Measurements from ENCODE around the gene HMGB2. TPM values are rescaled to one million over a fixed set of nuclear protein-coding genes. Genes with fewer than 3 reads are reported as not detected.

Gene HMGB2
- total and polyA plus RNA-seq, 2 of the 8 experiments (the other 6 are each of a cell fraction or from before 2014, with no cell fraction given), result 54.7 to 218 TPM

DNA sequence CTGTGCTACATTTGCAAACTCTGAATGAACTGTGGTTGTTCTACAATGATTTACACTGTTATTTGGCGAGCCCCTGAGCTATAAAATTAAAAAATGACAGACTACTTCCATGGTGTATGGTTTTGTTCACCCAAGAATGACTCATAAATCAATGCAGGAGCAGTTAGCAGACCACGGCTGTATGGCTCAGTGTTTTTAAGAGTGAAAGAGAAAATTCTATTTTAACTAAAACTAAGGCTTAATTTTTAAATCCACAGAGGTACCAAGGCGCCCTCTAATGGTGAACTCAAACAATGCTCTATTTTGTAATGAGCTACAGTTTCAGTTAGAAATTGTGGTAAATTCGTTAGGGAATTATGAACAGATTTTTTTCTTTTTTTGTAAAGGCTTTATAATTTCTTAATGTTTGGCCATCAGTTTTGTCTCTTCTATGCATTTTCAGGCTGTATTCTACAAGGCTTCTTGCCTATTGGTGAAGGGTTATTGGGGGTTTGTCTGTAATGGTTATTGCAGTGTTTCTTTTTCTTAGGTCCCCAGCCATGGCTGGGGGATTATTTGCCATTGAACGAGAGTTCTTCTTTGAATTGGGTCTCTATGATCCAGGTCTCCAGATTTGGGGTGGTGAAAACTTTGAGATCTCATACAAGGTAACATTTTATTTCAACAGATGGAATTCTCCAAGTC is 32.5 kb downstream of the HMGB2 start:
- 63% methylated on average over 5 of the region's 5 CpGs; no CpG with 5 or more reads in 1 of the 2 experiments for WGBS, 2 experiments (ENCODE audit: extremely low coverage in 1 of 2, insufficient coverage in 1 of 2, insufficient read length in 1 of 2, insufficient replicate concordance in 2 of 2, low coverage in 1 of 2, low lambda C conversion rate in 2 of 2, missing lambda C conversion rate in 1 of 2)
- no peak for TF ChIP-seq KDM1A (IDR thresholded peaks at IDR 0.05; ENCODE audit: borderline replicate concordance, low read length)
- TF ChIP-seq POU5F1 (IDR thresholded peaks at IDR 0.05; ENCODE audit: low read depth, low read length), result no peak
- TF ChIP-seq MAFK (IDR thresholded peaks at IDR 0.05; ENCODE audit: low read depth, low read length), result no peak
- TF ChIP-seq BACH1 (IDR thresholded peaks at IDR 0.05; ENCODE audit: low read length), result no peak
- no peak for TF ChIP-seq RBBP5 (IDR thresholded peaks at IDR 0.05; ENCODE audit: borderline replicate concordance, low read depth, low read length)
- TF ChIP-seq, protein P1, sequence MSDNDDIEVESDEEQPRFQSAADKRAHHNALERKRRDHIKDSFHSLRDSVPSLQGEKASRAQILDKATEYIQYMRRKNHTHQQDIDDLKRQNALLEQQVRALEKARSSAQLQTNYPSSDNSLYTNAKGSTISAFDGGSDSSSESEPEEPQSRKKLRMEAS (IDR thresholded peaks at IDR 0.05), result no peak
- TF ChIP-seq EGR1 (IDR thresholded peaks at IDR 0.05; ENCODE audit: borderline replicate concordance, low read depth, low read length), result no peak

More for the DNA sequence above, 32.5 kb downstream of the HMGB2 start:
- no peak overlapping the region for H4K5ac ChIP-seq (ENCODE audit: insufficient read length, low read depth, low read length)
- H3K79me1 ChIP-seq (ENCODE audit: low read depth, low read length), result no peaks in the 10 kb centered on the region
- H2AFZ ChIP-seq (ENCODE audit: low read length), result no peak overlapping the region
- H3K14ac ChIP-seq (ENCODE audit: insufficient read length), result no peak overlapping the region
- no peak overlapping the region for H2BK5ac ChIP-seq (ENCODE audit: low read depth, low read length)
- no peak overlapping the region for H3K56ac ChIP-seq (replicated peaks; ENCODE audit: insufficient read length, low read depth, low read length)
- no peak for DNase-seq (ENCODE audit: low read depth in 1 of 2, low spot score in 2 of 2)
- ChIA-PET POLR2A (ENCODE audit: partially characterized antibody) (interaction anchor here (0.8 to 1.5 kb wide), 4 partner anchors 11 to 290 kb away, joined by 3 to 4 read pairs (median 3); partner anchors contain the start of gene HMGB2), CTCF (ENCODE audit: partially characterized antibody) (interaction anchor here (0.5 to 4.8 kb wide), 101 partner anchors 8 to 1854 kb away, joined by 3 to 62 read pairs (median 4); partner anchors contain the start of genes HMGB2 and SAP30)
- H3K4me1 ChIP-seq (replicated peaks in 1 of 4; ENCODE audit: control insufficient read depth in 3 of 4, insufficient read depth in 4 of 4, low read length in 3 of 4), result no peaks in the 10 kb centered on the region; a peak in 1 of 7 replicates
- H3K23me2 ChIP-seq (ENCODE audit: low read depth, low read length), result no peaks in the 10 kb centered on the region
- no peaks in the 10 kb centered on the region for H3K9me3 ChIP-seq (ENCODE audit: insufficient read depth in 2 of 2, low read depth in 1 of 2, low read length in 1 of 2)
- no peak overlapping the region for H4K8ac ChIP-seq (ENCODE audit: extremely low read depth, insufficient read depth, low read length)
- peaks cover 0 to 25% (median 10%) of the 10 kb centered on the region in 4 experiments; a peak in 6 of 8 replicates for H3K36me3 ChIP-seq (ENCODE audit: control insufficient read depth in 2 of 4, insufficient read depth in 4 of 4, low read length in 3 of 4)
- H4K91ac ChIP-seq (replicated peaks; ENCODE audit: insufficient read length, low read length), result no peak overlapping the region
- H2BK120ac ChIP-seq (replicated peaks; ENCODE audit: low read depth, low read length), result no peak overlapping the region
- no peak overlapping the region for H3K23ac ChIP-seq (ENCODE audit: insufficient read length)
- no peaks in the 10 kb centered on the region for H3K27me3 ChIP-seq (replicated peaks in 1 of 4; ENCODE audit: control insufficient read depth in 3 of 4, extremely low read depth in 1 of 4, insufficient read depth in 3 of 4, low read length in 3 of 4)
- H3K79me2 ChIP-seq (ENCODE audit: control insufficient read depth in 1 of 2, insufficient read depth in 2 of 2, low read length in 2 of 2), result peaks cover 0 to 7% of the 10 kb centered on the region in 2 experiments; a peak in 1 of 4 replicates
- H2BK12ac ChIP-seq (ENCODE audit: low read depth, low read length), result no peak overlapping the region
- no peak for FAIRE-seq
- H2BK20ac ChIP-seq (ENCODE audit: low read length), result no peak overlapping the region
- no peak overlapping the region for H3K18ac ChIP-seq (ENCODE audit: extremely low read depth, low read length)
- H3K4me2 ChIP-seq (ENCODE audit: insufficient read depth in 1 of 2, low read depth in 2 of 2, low read length in 2 of 2), result no peak overlapping the region
- H4K20me1 ChIP-seq (replicated peaks in 1 of 2; ENCODE audit: control insufficient read depth in 1 of 2, insufficient read depth in 2 of 2, low read length in 2 of 2), result no peaks in the 10 kb centered on the region
- H3K27ac ChIP-seq (ENCODE audit: low read depth, low read length), result no peak overlapping the region
- H2AK5ac ChIP-seq (ENCODE audit: low read depth, low read length), result no peak overlapping the region
- H3K4me3 ChIP-seq (ENCODE audit: extremely low read depth in 1 of 4, insufficient read depth in 2 of 4, low read depth in 3 of 4, low read length in 4 of 4), result no peak overlapping the region
- no peak overlapping the region for H2BK15ac ChIP-seq (ENCODE audit: low read length)
- H3K9ac ChIP-seq (replicated peaks in 1 of 4; ENCODE audit: extremely low read depth in 1 of 4, low read depth in 3 of 4, low read length in 3 of 4), result no peak overlapping the region
- H3K4ac ChIP-seq (replicated peaks; ENCODE audit: insufficient read length, low read depth, low read length), result no peak overlapping the region
